HG03039 (cell line): ENCODE data around the gene PGGHG.
"Not testable (repeated sequence)": the region's sequence is repeated elsewhere in the genome, so short reads cannot be mapped to it uniquely, and the experiment has no call there.

ENCODE experiments used
- ATAC-seq: cut with Tn5 transposase; IDR thresholded peaks from one replicate; pipeline ENCODE4 v1.9.1; 2021; ENCODE audit warnings: mild to moderate bottlenecking, moderate library complexity; ENCODE audit not compliant: unreplicated experiment

The PGGHG gene

GRCh38 chr11:284105-285020 lies 4.6 kb upstream of the PGGHG start:
- no peak for ATAC-seq

- no peak for ATAC-seq
Observed at GRCh38 chr11:285021-285893, 3.7 kb upstream of the PGGHG start.

GRCh38 chr11:285894-286220 lies 3.1 kb upstream of the PGGHG start:
- no peak for ATAC-seq

GRCh38 chr11:286977-287820 lies 1.7 kb upstream of the PGGHG start:
- not testable (repeated sequence) for ATAC-seq

GRCh38 chr11:287821-288477 lies 977 bp upstream of the PGGHG start:
- ATAC-seq = no peak

- ATAC-seq = no peak
Observed at GRCh38 chr11:289398-289711, 429 bp downstream of the PGGHG start.

GRCh38 chr11:289712-290620 lies 1.0 kb downstream of the PGGHG start:
- no peak for ATAC-seq

- ATAC-seq = no peak
Observed at GRCh38 chr11:290621-291231, 1.8 kb downstream of the PGGHG start.

- no peak for ATAC-seq
Observed at GRCh38 chr11:291281-292210, 2.6 kb downstream of the PGGHG start.

- no peak for ATAC-seq
Observed at GRCh38 chr11:292211-293121, 3.5 kb downstream of the PGGHG start.

GRCh38 chr11:293271-293851 lies 4.4 kb downstream of the PGGHG start:
- ATAC-seq = no peak

GRCh38 chr11:293852-294661 lies 5.1 kb downstream of the PGGHG start:
- ATAC-seq = no peak

GRCh38 chr11:294780-295179 lies 5.9 kb downstream of the PGGHG start:
- no peak for ATAC-seq

GRCh38 chr11:295351-296170 lies 6.6 kb downstream of the PGGHG start:
- no peak for ATAC-seq
